Panc1 (cell line): ENCODE measurements around the gene ERCC1. TPM values are rescaled to one million over a fixed set of nuclear protein-coding genes. Genes with fewer than 3 reads are reported as not detected.

Experiments used
- ATAC-seq: fragments of 200-7000 bp; cut with Tn5 transposase; 2 replicates; pipeline ENCODE4 v1.9.1; 2020; ENCODE audit warnings: mild to moderate bottlenecking, moderate library complexity
- BruUV-seq: library from RNA; stranded (reverse); fragments of 400-500 nt; replicated peaks from 2 replicates; lab custom pipeline; 2021; lab: Mats Ljungman, UMichigan
- CTCF ChIA-PET: fragments of 300-600 bp; sonication (Branson Sonifier 250); formaldehyde crosslinking; loops from one replicate; lab custom pipeline; 2022; ENCODE audit warnings: antibody characterized with exemption; lab: Charles Lee
- POLR2A ChIA-PET: fragments of 300-600 bp; sonication (Branson Sonifier 250); formaldehyde crosslinking; loops from one replicate; lab custom pipeline; 2022; ENCODE audit warnings: antibody characterized with exemption; lab: Charles Lee
- DNase-seq: peaks from one replicate; pipeline ENCODE4 v3.0.0-alpha.2; 2010; ENCODE audit warnings: low read depth, low spot score
- H3K27ac ChIP-seq: 2 replicates; pipeline ENCODE4 v1.5.1; 2011; ENCODE audit warnings: mild to moderate bottlenecking, low read length, inconsistent platforms
- H3K27me3 ChIP-seq: fragments of 200-500 bp; sonication (Bioruptor generic); 2 replicates; pipeline ENCODE4 v1.6.0; 2014; ENCODE audit warnings: low read length, inconsistent platforms; ENCODE audit not compliant: control insufficient read depth, insufficient read depth
- H3K36me3 ChIP-seq: fragments of 200-500 bp; sonication (Bioruptor generic); 2 replicates; pipeline ENCODE4 v1.5.1; 2014; ENCODE audit warnings: inconsistent platforms, mild to moderate bottlenecking, low read length, moderate library complexity; ENCODE audit not compliant: control insufficient read depth, insufficient read depth
- H3K4me1 ChIP-seq: 2 replicates; pipeline ENCODE4 v1.5.1; 2011; ENCODE audit warnings: inconsistent platforms, mild to moderate bottlenecking, low read length, moderate library complexity; ENCODE audit not compliant: control insufficient read depth, insufficient read depth
- H3K4me3 ChIP-seq, 2 experiments: 2 replicates each; pipeline ENCODE4 v1.5.1; 2011 to 2012; ENCODE audit warnings: low read depth in 2 of 2, low read length in 2 of 2, mild to moderate bottlenecking in 2 of 2, inconsistent platforms in 1 of 2, moderate library complexity in 1 of 2
- H3K9me3 ChIP-seq: fragments of 200-500 bp; sonication (Bioruptor generic); 2 replicates; pipeline ENCODE4 v1.5.1; 2014; ENCODE audit warnings: low read depth, mild to moderate bottlenecking, inconsistent platforms, low read length, moderate library complexity; ENCODE audit not compliant: control insufficient read depth, insufficient read depth
- CTCF ChIP-seq: fragments of 450-650 bp; IDR thresholded peaks from 2 replicates; pipeline ENCODE4 v1.5.1; 2017; ENCODE audit warnings: mild to moderate bottlenecking
- POLR2AphosphoS5 ChIP-seq: IDR thresholded peaks from 2 replicates; pipeline ENCODE4 v1.6.1; 2012; ENCODE audit warnings: mild to moderate bottlenecking, low read depth, low read length, moderate library complexity
- REST ChIP-seq, 2 experiments: IDR thresholded peaks; 2 replicates each; pipeline ENCODE4 v1.6.1; 2011 to 2012; ENCODE audit warnings: low read depth in 2 of 2, control low read depth in 1 of 2, low read length in 1 of 2, mild to moderate bottlenecking in 1 of 2, moderate library complexity in 1 of 2; ENCODE audit not compliant: insufficient read depth in 1 of 2
- SIN3A ChIP-seq: IDR thresholded peaks from 2 replicates; pipeline ENCODE4 v1.6.1; 2012; ENCODE audit warnings: low read depth, mild to moderate bottlenecking, low read length, moderate library complexity, borderline replicate concordance; ENCODE audit not compliant: insufficient read depth
- TCF7L2 ChIP-seq: IDR thresholded peaks from 2 replicates; pipeline ENCODE4 v1.6.1; 2011; ENCODE audit warnings: mild to moderate bottlenecking, low read depth, low read length, inconsistent platforms
- in situ Hi-C: cut with HindIII; loops from 2 replicates; pipeline ENCODE4 v1.10.0; 2016; ENCODE audit warnings: low sequenced_read_pairs, low pct_unique_long_range_greater_than_20kb
- intact Hi-C: fragments of 100-400 bp; cut with micrococcal nuclease; formaldehyde crosslinking; loops from one replicate; pipeline ENCODE4 v1.10.0; 2022; ENCODE audit not compliant: unreplicated experiment
- total RNA-seq: library from RNA; stranded (reverse); gene quantifications from one replicate; pipeline ENCODE4 v1.2.1, GENCODE V29; 2021; ENCODE audit not compliant: unreplicated experiment

The ERCC1 gene
- total RNA-seq, 1 experiment from 2014 or later, result 80.3 TPM

GRCh38 chr19:45424191-45425058 lies 708 bp upstream of the ERCC1 start:
- in situ Hi-C loops, result no loop called here

More at GRCh38 chr19:45424191-45425058, 708 bp upstream of the ERCC1 start:
- BruUV-seq, result TSS peak; percentile 96
- ATAC-seq (peak; percentile 72), DNase-seq (no peak)
- H3K4me3 ChIP-seq, result peak overlapping the region; percentile 61 to 84
- intact Hi-C loops, result no loop called here
- H3K4me1 ChIP-seq, result peaks cover 21% of the 10 kb centered on the region
- ChIA-PET POLR2A (interaction anchor here (0.6 to 0.7 kb wide), 2 partner anchors 21 to 50 kb away, joined by 4 to 20 read pairs; no protein-coding TSS in a partner anchor), CTCF (interaction anchor here (0.5 to 0.7 kb wide), 4 partner anchors 10 to 165 kb away, joined by 5 to 9 read pairs (median 6); no protein-coding TSS in a partner anchor)
- no peak for TF ChIP-seq CTCF
- TF ChIP-seq POLR2AphosphoS5, result no peak
- no peak for TF ChIP-seq TCF7L2
- TF ChIP-seq REST (IDR thresholded peaks at IDR 0.05; ENCODE audit: insufficient read depth in 1 of 2, low read depth in 2 of 2, low read length in 1 of 2), result no peak
- TF ChIP-seq SIN3A, result no peak
- H3K27ac ChIP-seq, result peak overlapping the region; percentile 97
- H3K27me3 ChIP-seq, result no peaks in the 10 kb centered on the region
- no peaks in the 10 kb centered on the region for H3K9me3 ChIP-seq
- peaks cover 5% of the 10 kb centered on the region; the same call in 1 of the 2 replicates for H3K36me3 ChIP-seq
